Activated naive CD8-positive, alpha-beta T cell treated with anti-CD3 and anti-CD28 coated beads, Interleukin-2, amount 10 ng/mL, durations not matched to agents 7 days and 5 days (primary cell): ENCODE results near the gene TSPAN10. TPM values are rescaled to one million over a fixed set of nuclear protein-coding genes. Genes with fewer than 3 reads are reported as not detected.

Source experiments
- ATAC-seq: fragments of 150-1000 bp; cut with Tn5 transposase; one replicate; pipeline ENCODE4 v1.10.0; 2021; ENCODE audit warnings: low read depth, moderate library complexity
- POLR2A ChIA-PET: fragments of 350-600 bp; sonication (Branson Sonifier 250); formaldehyde crosslinking; loops from one replicate; lab custom pipeline; 2021; ENCODE audit warnings: antibody characterized with exemption; lab: Charles Lee
- DNase-seq: peaks from one replicate; pipeline ENCODE4 v3.0.0; 2021
- H3K27ac Mint-ChIP-seq: one replicate; pipeline ENCODE4 v1.8.0; 2022; ENCODE audit warnings: mild to moderate bottlenecking, mixed read lengths
- H3K27me3 Mint-ChIP-seq: one replicate; pipeline ENCODE4 v1.8.0; 2022; ENCODE audit warnings: mild to moderate bottlenecking, moderate library complexity, mixed read lengths
- H3K36me3 Mint-ChIP-seq: one replicate; pipeline ENCODE4 v1.8.0; 2021; ENCODE audit warnings: mild to moderate bottlenecking, mixed read lengths
- H3K4me1 Mint-ChIP-seq: one replicate; pipeline ENCODE4 v1.8.0; 2021; ENCODE audit warnings: mixed read lengths
- H3K4me3 Mint-ChIP-seq: one replicate; pipeline ENCODE4 v1.8.0; 2022; ENCODE audit warnings: mild to moderate bottlenecking, moderate library complexity, mixed read lengths
- H3K9me3 Mint-ChIP-seq: one replicate; pipeline ENCODE4 v1.8.0; 2021; ENCODE audit warnings: mixed read lengths
- total RNA-seq, 2 experiments: library from RNA; stranded (reverse); gene quantifications; one replicate each; pipeline ENCODE4 v1.2.3, GENCODE V29; 2021

The TSPAN10 gene
- total RNA-seq, 2 experiments from 2014 or later, result 0.36 to 0.99 TPM

- Mint-ChIP-seq H3K27me3 (no peaks in the 10 kb centered on the region), H3K4me1 (peaks cover 18% of the 10 kb centered on the region), H3K36me3 (peaks cover 3% of the 10 kb centered on the region), H3K4me3 (peak within 1 kb of the TSS; percentile 32), H3K27ac (peak within 1 kb of the TSS; percentile 64), H3K9me3 (no peaks in the 10 kb centered on the region)
- ATAC-seq (no peak), DNase-seq (no peak)
- POLR2A ChIA-PET, result interaction anchor here (2.2 to 4.4 kb wide), 2 partner anchors 9 to 10 kb away, joined by 14 to 45 read pairs; partner anchors contain the start of genes CCDC137 and OXLD1
Observed at GRCh38 chr17:81656118-81656743, 19.2 kb downstream of the TSPAN10 start, which contains the start of gene PDE6G. TSS of gene PDE6G (minus strand) at chr17:81656542. CDS start at chr17:81653305, 3,237 bp downstream.

- H3K4me3 Mint-ChIP-seq, result peak overlapping the region; percentile 32
- H3K36me3 Mint-ChIP-seq, result peaks cover 2% of the 10 kb centered on the region
- ATAC-seq (no peak), DNase-seq (no peak)
- POLR2A ChIA-PET, result interaction anchor here (2.2 kb wide), 1 partner anchor 9 kb away, joined by 14 read pairs; the partner anchor contains the start of genes CCDC137 and OXLD1
- H3K27ac Mint-ChIP-seq, result peak overlapping the region; percentile 64
- no peaks in the 10 kb centered on the region for H3K27me3 Mint-ChIP-seq
- no peaks in the 10 kb centered on the region for H3K9me3 Mint-ChIP-seq
- peaks cover 17% of the 10 kb centered on the region for H3K4me1 Mint-ChIP-seq
Observed at GRCh38 chr17:81656835-81657234, 19.8 kb downstream of the TSPAN10 start.

DNA sequence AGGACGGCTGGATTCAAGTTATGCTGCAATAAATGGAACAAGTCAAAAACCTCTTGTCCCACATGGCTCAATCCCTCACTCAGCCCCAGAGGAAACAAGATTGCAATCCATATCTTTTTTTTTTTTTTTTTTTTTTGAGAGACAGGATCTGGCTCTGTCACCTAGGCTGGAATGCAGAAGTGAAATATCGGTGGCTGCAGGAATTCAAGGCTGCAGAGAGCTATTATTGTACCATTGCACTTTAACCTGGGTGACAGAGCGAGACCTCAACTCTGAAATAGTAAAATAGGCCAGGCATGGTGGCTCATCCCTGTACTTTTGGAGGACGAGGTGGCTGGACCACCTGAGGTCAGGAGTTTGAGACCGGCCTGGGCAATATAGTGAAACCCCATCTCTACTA is 22.0 kb downstream of the TSPAN10 start:
- H3K27me3 Mint-ChIP-seq, result no peaks in the 10 kb centered on the region
- ATAC-seq (no peak), DNase-seq (no peak)
- no peak overlapping the region for H3K4me3 Mint-ChIP-seq
- POLR2A ChIA-PET, result no interaction called here
- no peaks in the 10 kb centered on the region for H3K9me3 Mint-ChIP-seq
- peaks cover 19% of the 10 kb centered on the region for H3K4me1 Mint-ChIP-seq
- no peak overlapping the region for H3K27ac Mint-ChIP-seq
- H3K36me3 Mint-ChIP-seq, result no peaks in the 10 kb centered on the region

DNA sequence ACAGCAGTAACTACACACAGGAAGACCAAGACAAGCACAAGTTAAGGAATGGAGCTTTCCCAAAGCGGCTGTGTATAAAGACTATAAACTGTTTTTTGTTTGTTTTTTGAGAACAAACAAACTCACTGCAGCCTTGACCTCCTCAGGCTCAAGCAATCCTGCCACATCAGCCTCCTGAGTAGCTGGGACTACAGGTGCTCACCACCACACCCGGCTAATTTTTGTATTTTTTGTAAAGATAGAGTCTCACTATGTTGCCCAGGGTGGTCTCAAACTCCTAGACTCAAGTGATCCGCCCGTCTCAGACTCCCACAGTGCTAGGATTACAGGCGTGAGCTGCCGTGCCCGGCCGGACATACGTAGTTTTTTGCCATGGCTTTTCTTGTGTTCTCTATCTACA is 23.4 kb downstream of the TSPAN10 start:
- Mint-ChIP-seq H3K27me3 (no peaks in the 10 kb centered on the region), H3K4me1 (peaks cover 30% of the 10 kb centered on the region), H3K4me3 (no peak overlapping the region), H3K36me3 (peaks cover 3% of the 10 kb centered on the region), H3K9me3 (no peaks in the 10 kb centered on the region), H3K27ac (no peak overlapping the region)
- ATAC-seq (no peak), DNase-seq (no peak)
- POLR2A ChIA-PET, result interaction anchor here (0.6 to 1.0 kb wide), 3 partner anchors 14 to 152 kb away, joined by 3 read pairs; partner anchors contain the start of genes ARL16 and HGS

GRCh38 chr17:81662002-81662401 is 25.0 kb downstream of the TSPAN10 start:
- no peak for ATAC-seq
- POLR2A ChIA-PET, result interaction anchor here (0.8 to 1.5 kb wide), 4 partner anchors 9 to 612 kb away, joined by 3 to 18 read pairs (median 4); partner anchors contain the start of genes MRPL12, NPLOC4 and TSPAN10
- DNase-seq, result no peak
- Mint-ChIP-seq H3K4me3 (no peak overlapping the region), H3K36me3 (peaks cover 6% of the 10 kb centered on the region), H3K9me3 (no peaks in the 10 kb centered on the region), H3K4me1 (peaks cover 33% of the 10 kb centered on the region), H3K27ac (peak overlapping the region; percentile 19), H3K27me3 (no peaks in the 10 kb centered on the region)

DNA sequence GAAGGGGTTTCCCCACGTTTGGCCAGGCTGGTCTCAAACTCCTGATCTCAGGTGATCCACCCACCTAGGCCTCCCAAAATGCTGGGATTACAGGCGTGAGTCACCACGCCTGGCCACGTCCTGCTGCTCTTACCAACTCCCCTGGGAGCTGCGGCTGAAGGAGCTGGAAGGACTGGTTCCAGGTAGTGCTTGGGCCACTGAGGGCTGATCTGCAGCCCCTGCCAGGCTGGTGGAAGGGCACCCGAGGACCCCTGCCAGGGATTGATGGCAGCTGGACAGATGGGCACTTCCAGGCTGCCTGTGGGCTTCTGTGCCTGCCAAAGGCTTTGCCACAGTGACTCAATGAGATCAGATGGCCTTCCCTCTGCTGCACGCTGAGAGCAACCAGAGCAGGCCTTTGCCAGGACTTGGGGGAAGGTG is 27.1 kb downstream of the TSPAN10 start:
- peak overlapping the region; percentile 95 for H3K27ac Mint-ChIP-seq
- no peaks in the 10 kb centered on the region for H3K27me3 Mint-ChIP-seq
- peaks cover 13% of the 10 kb centered on the region for H3K36me3 Mint-ChIP-seq
- H3K4me3 Mint-ChIP-seq, result no peak overlapping the region
- ATAC-seq, result no peak
- no peaks in the 10 kb centered on the region for H3K9me3 Mint-ChIP-seq
- peaks cover 43% of the 10 kb centered on the region for H3K4me1 Mint-ChIP-seq
- POLR2A ChIA-PET, result interaction anchor here (0.6 to 3.6 kb wide), 7 partner anchors 10 to 1050 kb away, joined by 3 to 45 read pairs (median 6); partner anchors contain the start of genes ARL16, HGS, NPLOC4 and TSPAN10
- DNase-seq, result no peak

DNA sequence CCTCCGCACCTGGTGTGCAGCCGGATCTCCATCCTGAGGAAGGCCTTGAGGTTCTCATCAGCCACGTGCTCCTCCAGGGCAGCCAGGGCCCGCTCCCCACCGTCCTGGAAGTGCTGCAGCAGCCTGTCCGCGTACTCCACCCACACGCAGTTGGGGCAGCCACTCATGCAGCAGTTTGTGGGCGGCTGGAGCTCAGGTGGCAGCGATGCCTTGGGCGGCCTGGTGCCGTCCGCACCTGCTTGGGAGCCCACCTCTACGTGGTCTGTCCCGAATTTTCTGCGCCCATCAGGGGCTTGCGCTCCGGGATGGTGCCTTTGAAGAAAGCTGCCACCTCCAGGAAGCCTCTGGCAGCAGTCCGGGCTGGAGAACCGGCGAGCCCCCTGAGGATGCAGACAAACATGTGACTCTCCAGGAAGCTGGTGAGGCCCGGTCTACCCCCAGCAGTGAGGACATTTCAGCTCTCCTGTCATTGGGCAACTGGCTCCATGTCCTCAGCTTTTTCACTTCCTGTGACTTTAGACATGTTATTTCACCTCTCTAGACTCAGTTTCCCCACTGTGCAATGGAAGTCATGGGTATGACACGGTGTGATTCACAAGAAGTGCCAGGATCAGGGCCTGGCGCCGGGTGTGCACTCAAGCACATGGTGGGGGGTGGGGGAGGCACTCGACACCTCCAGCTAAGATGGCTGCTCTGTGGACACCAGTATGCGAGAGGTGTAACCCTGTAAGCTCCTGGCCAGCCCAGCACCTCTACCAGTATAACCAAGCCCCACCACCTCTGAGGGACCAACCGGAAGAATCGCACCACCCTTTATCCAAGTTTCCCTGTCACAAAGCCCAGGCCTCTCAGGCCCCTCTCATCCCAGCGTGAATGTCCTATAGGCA is 28.5 kb downstream of the TSPAN10 start:
- Mint-ChIP-seq H3K4me3 (peak overlapping the region; percentile 90), H3K4me1 (peaks cover 43% of the 10 kb centered on the region), H3K36me3 (peaks cover 15% of the 10 kb centered on the region), H3K9me3 (no peaks in the 10 kb centered on the region), H3K27me3 (no peaks in the 10 kb centered on the region), H3K27ac (peak overlapping the region; percentile 98)
- DNase-seq, result peak; percentile 64
- ATAC-seq, result peak; percentile 27
- POLR2A ChIA-PET, result interaction anchor here (0.6 to 4.2 kb wide), 12 partner anchors 8 to 113 kb away, joined by 3 to 54 read pairs (median 6); partner anchors contain the start of genes ARL16, FAAP100, HGS and MRPL12

- POLR2A ChIA-PET, result interaction anchor here (0.6 to 4.2 kb wide), 10 partner anchors 9 to 114 kb away, joined by 3 to 54 read pairs (median 9); partner anchors contain the start of genes ARL16, FAAP100, HGS and MRPL12
- H3K27ac Mint-ChIP-seq, result peak overlapping the region; percentile 98
- H3K27me3 Mint-ChIP-seq, result no peaks in the 10 kb centered on the region
- H3K9me3 Mint-ChIP-seq, result no peaks in the 10 kb centered on the region
- no peak for DNase-seq
- peaks cover 43% of the 10 kb centered on the region for H3K4me1 Mint-ChIP-seq
- peak; percentile 32 for ATAC-seq
- H3K4me3 Mint-ChIP-seq, result peak overlapping the region; percentile 90
- peaks cover 15% of the 10 kb centered on the region for H3K36me3 Mint-ChIP-seq
Observed at GRCh38 chr17:81666092-81666341, 29.0 kb downstream of the TSPAN10 start.

DNA sequence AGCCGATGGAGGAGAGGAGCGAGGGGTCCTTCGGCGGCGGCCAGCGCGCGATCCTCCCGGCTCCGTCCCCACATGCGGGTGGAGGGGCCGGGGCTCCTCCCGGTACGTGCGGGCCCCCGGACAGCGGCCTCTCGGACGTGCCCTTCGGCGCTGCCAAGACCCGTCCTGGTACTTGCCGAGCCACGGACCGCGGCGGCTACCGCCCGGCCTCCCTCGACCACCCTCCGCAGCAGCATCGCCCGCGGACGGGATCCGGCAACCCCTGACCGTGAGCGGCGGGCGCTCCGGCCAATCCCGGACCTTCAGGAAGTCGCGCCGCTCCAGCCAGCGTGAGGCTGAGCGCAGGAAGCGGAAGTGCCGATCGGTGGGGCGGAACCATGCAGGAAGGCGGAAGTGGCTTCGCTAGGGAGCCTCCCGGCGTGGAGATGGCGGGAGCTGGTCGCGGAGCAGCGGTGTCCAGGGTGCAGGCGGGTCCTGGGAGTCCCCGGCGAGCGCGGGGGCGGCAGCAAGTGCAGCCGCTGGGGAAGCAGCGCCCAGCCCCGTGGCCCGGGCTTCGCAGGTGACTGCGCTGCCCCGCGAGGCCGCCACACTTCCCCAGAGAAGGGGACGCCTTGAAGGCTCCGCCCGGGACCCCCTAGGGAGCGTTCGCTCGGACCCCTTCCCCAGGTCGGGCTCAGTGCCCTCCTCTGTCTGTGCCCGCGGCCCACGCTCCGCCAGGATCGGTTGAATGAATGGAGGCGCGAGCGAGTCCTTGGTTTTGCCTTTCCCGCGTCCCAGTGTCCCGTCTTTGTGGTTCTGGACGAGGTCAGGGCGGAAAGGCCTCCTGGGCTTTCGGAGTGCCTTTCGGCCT is 29.6 kb downstream of the TSPAN10 start, which contains the start of the genes CCDC137 and OXLD1:
CCDC137 (plus strand) TSS at position 396 of the 850 bp plus-strand sequence; CDS start at position 426, 30 bp downstream.
OXLD1 (minus strand) TSS at position 264 of the 850 bp plus-strand sequence; CDS start at position 236, 28 bp downstream.
- peak; percentile 93 for DNase-seq
- Mint-ChIP-seq H3K27ac (peak within 1 kb of the TSS; percentile 98), H3K36me3 (peaks cover 18% of the 10 kb centered on the region), H3K4me3 (peak within 1 kb of the TSS; percentile 90), H3K27me3 (no peaks in the 10 kb centered on the region), H3K9me3 (no peaks in the 10 kb centered on the region), H3K4me1 (peaks cover 43% of the 10 kb centered on the region)
- POLR2A ChIA-PET, result interaction anchor here (0.6 to 4.2 kb wide), 9 partner anchors 9 to 115 kb away, joined by 3 to 54 read pairs (median 6); partner anchors contain the start of genes ARL16, FAAP100, HGS and MRPL12
- peak; percentile 89 for ATAC-seq

DNA sequence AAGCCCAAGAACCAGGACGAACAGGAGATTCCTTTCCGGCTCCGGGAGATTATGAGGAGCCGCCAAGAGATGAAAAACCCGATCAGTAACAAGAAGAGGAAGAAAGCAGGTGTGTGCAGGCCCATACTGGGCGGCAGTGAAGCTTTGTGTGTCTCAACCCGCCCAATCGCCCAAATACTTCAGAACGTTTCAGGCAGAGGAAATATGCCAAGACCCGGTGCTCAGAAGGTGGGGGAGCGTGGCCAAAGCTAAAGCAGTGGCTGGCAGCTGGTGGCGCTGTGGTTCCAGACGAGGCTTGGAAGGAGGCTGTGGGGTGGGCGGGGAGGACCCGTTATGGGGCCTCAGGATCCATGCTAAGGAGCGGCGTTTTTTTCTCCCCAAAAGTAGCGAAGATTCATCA is 30.8 kb downstream of the TSPAN10 start:
- POLR2A ChIA-PET, result interaction anchor here (0.7 to 4.2 kb wide), 4 partner anchors 16 to 35 kb away, joined by 4 to 54 read pairs (median 6); partner anchors contain the start of genes ARL16, HGS, MRPL12 and NPLOC4
- Mint-ChIP-seq H3K27ac (peak overlapping the region; percentile 56), H3K4me3 (peak overlapping the region; percentile 90), H3K4me1 (peaks cover 37% of the 10 kb centered on the region), H3K27me3 (no peaks in the 10 kb centered on the region), H3K9me3 (no peaks in the 10 kb centered on the region), H3K36me3 (peaks cover 18% of the 10 kb centered on the region)
- no peak for DNase-seq
- ATAC-seq, result no peak

- no peaks in the 10 kb centered on the region for H3K27me3 Mint-ChIP-seq
- POLR2A ChIA-PET, result interaction anchor here (1.1 kb wide), 1 partner anchor 11 kb away, joined by 3 read pairs; the partner anchor contains the start of genes ARL16 and HGS
- ATAC-seq (no peak), DNase-seq (no peak)
- H3K4me1 Mint-ChIP-seq, result peaks cover 14% of the 10 kb centered on the region
- H3K9me3 Mint-ChIP-seq, result no peaks in the 10 kb centered on the region
- H3K4me3 Mint-ChIP-seq, result no peak overlapping the region
- H3K36me3 Mint-ChIP-seq, result peaks cover 13% of the 10 kb centered on the region
- H3K27ac Mint-ChIP-seq, result no peak overlapping the region
Observed at GRCh38 chr17:81672504-81672903, 35.5 kb downstream of the TSPAN10 start.

- Mint-ChIP-seq H3K36me3 (peaks cover 10% of the 10 kb centered on the region), H3K4me3 (no peak overlapping the region), H3K27me3 (no peaks in the 10 kb centered on the region), H3K4me1 (peaks cover 10% of the 10 kb centered on the region), H3K27ac (no peak overlapping the region), H3K9me3 (no peaks in the 10 kb centered on the region)
- no peak for DNase-seq
- no peak for ATAC-seq
- POLR2A ChIA-PET, result interaction anchor here (1.1 kb wide), 1 partner anchor 11 kb away, joined by 3 read pairs; the partner anchor contains the start of genes ARL16 and HGS
Observed at GRCh38 chr17:81672954-81673353, 36.0 kb downstream of the TSPAN10 start.
